SK-N-SH treated with all-trans-retinoic acid at 6 μM for 48 hours (cell line): ENCODE data around the gene LRCOL1.

Experiments
- ATAC-seq: fragments of 200-7000 bp; cut with Tn5 transposase; 3 replicates; pipeline ENCODE4 v1.9.1; 2020; ENCODE audit warnings: mild to moderate bottlenecking, moderate library complexity
- ARNTL ChIP-seq: fragments of 450-650 bp; formaldehyde crosslinking; IDR thresholded peaks from 2 replicates; pipeline ENCODE4 v1.5.0; 2020; ENCODE audit warnings: low read depth, mild to moderate bottlenecking, moderate library complexity, borderline replicate concordance
- BACH2 ChIP-seq: fragments of 250-450 bp; sonication (Bioruptor Pico); IDR thresholded peaks from 2 replicates; pipeline ENCODE4 v1.9.0; 2021; ENCODE audit warnings: mild to moderate bottlenecking, borderline replicate concordance
- CSDC2 ChIP-seq: fragments of 250-450 bp; sonication (Bioruptor Pico); IDR thresholded peaks from 2 replicates; pipeline ENCODE4 v1.5.0; 2020; ENCODE audit warnings: mild to moderate bottlenecking, moderate library complexity
- ESRRG ChIP-seq: fragments of 250-450 bp; sonication (Bioruptor Pico); IDR thresholded peaks from 2 replicates; pipeline ENCODE4 v1.6.1; 2021; ENCODE audit warnings: mild to moderate bottlenecking
- ISL1 ChIP-seq: fragments of 250-450 bp; sonication (Bioruptor Pico); IDR thresholded peaks from 2 replicates; pipeline ENCODE4 v2.1.2; 2022; ENCODE audit warnings: mild to moderate bottlenecking, moderate library complexity
- OSR1 ChIP-seq: fragments of 250-450 bp; sonication (Bioruptor Pico); IDR thresholded peaks from 2 replicates; pipeline ENCODE4 v1.8.0; 2022; ENCODE audit warnings: moderate library complexity, mild to moderate bottlenecking, inconsistent platforms
- RARB ChIP-seq: fragments of 250-450 bp; sonication (Bioruptor Pico); IDR thresholded peaks from 2 replicates; pipeline ENCODE4 v1.8.0; 2021; ENCODE audit warnings: mild to moderate bottlenecking, moderate library complexity
- SNAI2 ChIP-seq: fragments of 250-450 bp; sonication (Bioruptor Pico); IDR thresholded peaks from 2 replicates; pipeline ENCODE4 v1.5.0; 2020; ENCODE audit warnings: mild to moderate bottlenecking, moderate library complexity
- ZC3H10 ChIP-seq: fragments of 250-450 bp; sonication (Bioruptor Pico); IDR thresholded peaks from 2 replicates; pipeline ENCODE4 v1.5.1; 2021; ENCODE audit warnings: mild to moderate bottlenecking, moderate library complexity
- ZFP3 ChIP-seq: fragments of 250-450 bp; sonication (Bioruptor Pico); IDR thresholded peaks from 2 replicates; pipeline ENCODE4 v1.5.0; 2020; ENCODE audit warnings: mild to moderate bottlenecking, moderate library complexity
- ZFP30 ChIP-seq: fragments of 450-650 bp; formaldehyde crosslinking; IDR thresholded peaks from 2 replicates; pipeline ENCODE4 v1.5.0; 2022; ENCODE audit warnings: mild to moderate bottlenecking, moderate library complexity
- ZNF565 ChIP-seq: fragments of 450-650 bp; formaldehyde crosslinking; conservative IDR thresholded peaks from 2 replicates; pipeline ENCODE4 v1.5.0; 2020; ENCODE audit warnings: low read depth, mild to moderate bottlenecking, moderate library complexity
- ZNF70 ChIP-seq: fragments of 450-650 bp; formaldehyde crosslinking; IDR thresholded peaks from 2 replicates; pipeline ENCODE4 v1.5.0; 2020; ENCODE audit warnings: mild to moderate bottlenecking, moderate library complexity
- TF ChIP-seq, protein P1 (sequence below): fragments of 250-450 bp; sonication (Bioruptor Pico); IDR thresholded peaks from 2 replicates; pipeline ENCODE4 v1.5.0; 2020; ENCODE audit warnings: mild to moderate bottlenecking, moderate library complexity
- TF ChIP-seq, protein P2 (sequence below): fragments of 250-450 bp; sonication (Bioruptor Pico); IDR thresholded peaks from 2 replicates; pipeline ENCODE4 v1.8.0; 2020; ENCODE audit warnings: mild to moderate bottlenecking, moderate library complexity, borderline replicate concordance
- TF ChIP-seq, protein P3 (sequence below): fragments of 250-450 bp; sonication (Bioruptor Pico); IDR thresholded peaks from 2 replicates; pipeline ENCODE4 v1.8.0; 2021; ENCODE audit warnings: low read depth, mild to moderate bottlenecking, moderate library complexity, borderline replicate concordance
- TF ChIP-seq, protein P4 (sequence below): fragments of 250-450 bp; sonication (Bioruptor Pico); IDR thresholded peaks from 2 replicates; pipeline ENCODE4 v1.5.1; 2020; ENCODE audit warnings: low read depth, mild to moderate bottlenecking, moderate library complexity
- TF ChIP-seq, protein P5 (sequence below): fragments of 250-450 bp; sonication (Bioruptor Pico); IDR thresholded peaks from 2 replicates; pipeline ENCODE4 v1.5.1; 2021; ENCODE audit warnings: mild to moderate bottlenecking, moderate library complexity

LRCOL1 gene

DNA sequence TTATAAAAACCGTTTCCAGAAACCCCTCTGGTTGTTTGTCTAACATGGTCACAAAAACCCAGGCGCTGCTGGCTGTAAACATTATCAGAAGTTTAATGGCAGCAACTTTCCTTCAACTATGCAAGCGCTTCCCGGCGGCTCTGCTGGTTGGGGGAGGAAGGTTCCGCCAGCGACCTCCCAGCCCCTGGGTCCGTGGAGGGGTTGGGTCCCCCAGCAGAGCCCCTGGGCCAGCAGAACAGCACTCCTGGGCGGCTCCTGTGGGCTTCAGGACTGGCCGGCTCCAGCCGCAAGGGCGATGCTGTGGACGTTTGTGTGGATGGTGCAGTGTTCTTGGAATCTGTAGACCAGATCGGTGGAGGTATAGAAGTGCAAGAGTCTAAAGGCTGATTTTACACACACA is 26.0 kb downstream of the LRCOL1 start (continued):
- TF ChIP-seq ISL1 (no peak), CSDC2 (CRISPR knock-in tag) (no peak), ZNF70 (CRISPR knock-in tag) (no peak), SNAI2 (CRISPR knock-in tag) (no peak), ARNTL (CRISPR knock-in tag) (no peak), ESRRG (CRISPR knock-in tag) (no peak)
- TF ChIP-seq, all 23 proteins: peak for 0

DNA sequence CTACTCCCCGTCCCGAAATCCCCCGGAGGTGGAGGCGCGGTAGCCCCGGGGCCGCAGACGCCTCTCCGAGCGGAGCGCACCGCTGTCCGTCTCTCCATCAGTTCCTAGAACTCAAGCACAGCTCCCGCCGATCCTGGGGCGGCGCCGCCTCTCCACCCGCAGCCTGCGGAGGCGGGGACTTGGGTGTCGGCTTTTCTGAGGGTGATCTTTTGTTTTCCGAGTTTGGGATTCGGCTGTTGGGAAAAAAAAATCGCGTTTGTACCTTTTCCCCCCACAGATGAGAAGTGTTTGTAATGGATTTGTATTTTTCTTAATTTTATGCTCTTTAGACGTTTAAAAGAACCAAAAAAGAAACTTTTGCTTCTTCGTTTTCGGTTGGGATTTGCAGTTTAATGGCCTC is 26.6 kb downstream of the LRCOL1 start:
- TF ChIP-seq, protein P1, sequence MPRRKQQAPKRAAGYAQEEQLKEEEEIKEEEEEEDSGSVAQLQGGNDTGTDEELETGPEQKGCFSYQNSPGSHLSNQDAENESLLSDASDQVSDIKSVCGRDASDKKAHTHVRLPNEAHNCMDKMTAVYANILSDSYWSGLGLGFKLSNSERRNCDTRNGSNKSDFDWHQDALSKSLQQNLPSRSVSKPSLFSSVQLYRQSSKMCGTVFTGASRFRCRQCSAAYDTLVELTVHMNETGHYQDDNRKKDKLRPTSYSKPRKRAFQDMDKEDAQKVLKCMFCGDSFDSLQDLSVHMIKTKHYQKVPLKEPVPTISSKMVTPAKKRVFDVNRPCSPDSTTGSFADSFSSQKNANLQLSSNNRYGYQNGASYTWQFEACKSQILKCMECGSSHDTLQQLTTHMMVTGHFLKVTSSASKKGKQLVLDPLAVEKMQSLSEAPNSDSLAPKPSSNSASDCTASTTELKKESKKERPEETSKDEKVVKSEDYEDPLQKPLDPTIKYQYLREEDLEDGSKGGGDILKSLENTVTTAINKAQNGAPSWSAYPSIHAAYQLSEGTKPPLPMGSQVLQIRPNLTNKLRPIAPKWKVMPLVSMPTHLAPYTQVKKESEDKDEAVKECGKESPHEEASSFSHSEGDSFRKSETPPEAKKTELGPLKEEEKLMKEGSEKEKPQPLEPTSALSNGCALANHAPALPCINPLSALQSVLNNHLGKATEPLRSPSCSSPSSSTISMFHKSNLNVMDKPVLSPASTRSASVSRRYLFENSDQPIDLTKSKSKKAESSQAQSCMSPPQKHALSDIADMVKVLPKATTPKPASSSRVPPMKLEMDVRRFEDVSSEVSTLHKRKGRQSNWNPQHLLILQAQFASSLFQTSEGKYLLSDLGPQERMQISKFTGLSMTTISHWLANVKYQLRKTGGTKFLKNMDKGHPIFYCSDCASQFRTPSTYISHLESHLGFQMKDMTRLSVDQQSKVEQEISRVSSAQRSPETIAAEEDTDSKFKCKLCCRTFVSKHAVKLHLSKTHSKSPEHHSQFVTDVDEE (CRISPR knock-in tag), result no peak
- no peak for TF ChIP-seq ZC3H10 (CRISPR knock-in tag)
- TF ChIP-seq ESRRG (CRISPR knock-in tag), result no peak
- no peak for TF ChIP-seq ZFP30 (CRISPR knock-in tag)
- TF ChIP-seq, protein P2, sequence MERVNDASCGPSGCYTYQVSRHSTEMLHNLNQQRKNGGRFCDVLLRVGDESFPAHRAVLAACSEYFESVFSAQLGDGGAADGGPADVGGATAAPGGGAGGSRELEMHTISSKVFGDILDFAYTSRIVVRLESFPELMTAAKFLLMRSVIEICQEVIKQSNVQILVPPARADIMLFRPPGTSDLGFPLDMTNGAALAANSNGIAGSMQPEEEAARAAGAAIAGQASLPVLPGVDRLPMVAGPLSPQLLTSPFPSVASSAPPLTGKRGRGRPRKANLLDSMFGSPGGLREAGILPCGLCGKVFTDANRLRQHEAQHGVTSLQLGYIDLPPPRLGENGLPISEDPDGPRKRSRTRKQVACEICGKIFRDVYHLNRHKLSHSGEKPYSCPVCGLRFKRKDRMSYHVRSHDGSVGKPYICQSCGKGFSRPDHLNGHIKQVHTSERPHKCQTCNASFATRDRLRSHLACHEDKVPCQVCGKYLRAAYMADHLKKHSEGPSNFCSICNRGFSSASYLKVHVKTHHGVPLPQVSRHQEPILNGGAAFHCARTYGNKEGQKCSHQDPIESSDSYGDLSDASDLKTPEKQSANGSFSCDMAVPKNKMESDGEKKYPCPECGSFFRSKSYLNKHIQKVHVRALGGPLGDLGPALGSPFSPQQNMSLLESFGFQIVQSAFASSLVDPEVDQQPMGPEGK (CRISPR knock-in tag), result no peak
- TF ChIP-seq CSDC2 (CRISPR knock-in tag), result no peak
- TF ChIP-seq, protein P3, sequence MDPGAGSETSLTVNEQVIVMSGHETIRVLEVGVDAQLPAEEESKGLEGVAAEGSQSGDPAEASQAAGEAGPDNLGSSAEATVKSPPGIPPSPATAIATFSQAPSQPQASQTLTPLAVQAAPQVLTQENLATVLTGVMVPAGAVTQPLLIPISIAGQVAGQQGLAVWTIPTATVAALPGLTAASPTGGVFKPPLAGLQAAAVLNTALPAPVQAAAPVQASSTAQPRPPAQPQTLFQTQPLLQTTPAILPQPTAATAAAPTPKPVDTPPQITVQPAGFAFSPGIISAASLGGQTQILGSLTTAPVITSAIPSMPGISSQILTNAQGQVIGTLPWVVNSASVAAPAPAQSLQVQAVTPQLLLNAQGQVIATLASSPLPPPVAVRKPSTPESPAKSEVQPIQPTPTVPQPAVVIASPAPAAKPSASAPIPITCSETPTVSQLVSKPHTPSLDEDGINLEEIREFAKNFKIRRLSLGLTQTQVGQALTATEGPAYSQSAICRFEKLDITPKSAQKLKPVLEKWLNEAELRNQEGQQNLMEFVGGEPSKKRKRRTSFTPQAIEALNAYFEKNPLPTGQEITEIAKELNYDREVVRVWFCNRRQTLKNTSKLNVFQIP, result no peak
- TF ChIP-seq, protein P4, sequence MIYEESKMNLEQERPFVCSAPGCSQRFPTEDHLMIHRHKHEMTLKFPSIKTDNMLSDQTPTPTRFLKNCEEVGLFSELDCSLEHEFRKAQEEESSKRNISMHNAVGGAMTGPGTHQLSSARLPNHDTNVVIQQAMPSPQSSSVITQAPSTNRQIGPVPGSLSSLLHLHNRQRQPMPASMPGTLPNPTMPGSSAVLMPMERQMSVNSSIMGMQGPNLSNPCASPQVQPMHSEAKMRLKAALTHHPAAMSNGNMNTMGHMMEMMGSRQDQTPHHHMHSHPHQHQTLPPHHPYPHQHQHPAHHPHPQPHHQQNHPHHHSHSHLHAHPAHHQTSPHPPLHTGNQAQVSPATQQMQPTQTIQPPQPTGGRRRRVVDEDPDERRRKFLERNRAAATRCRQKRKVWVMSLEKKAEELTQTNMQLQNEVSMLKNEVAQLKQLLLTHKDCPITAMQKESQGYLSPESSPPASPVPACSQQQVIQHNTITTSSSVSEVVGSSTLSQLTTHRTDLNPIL (CRISPR knock-in tag), result no peak
- TF ChIP-seq ZFP3, result no peak
- no peak for TF ChIP-seq ARNTL (CRISPR knock-in tag)
- no peak for TF ChIP-seq SNAI2 (CRISPR knock-in tag)
- no peak for TF ChIP-seq RARB (CRISPR knock-in tag)
- TF ChIP-seq, all 23 proteins: peak for 0
- ATAC-seq, result no peak

DNA sequence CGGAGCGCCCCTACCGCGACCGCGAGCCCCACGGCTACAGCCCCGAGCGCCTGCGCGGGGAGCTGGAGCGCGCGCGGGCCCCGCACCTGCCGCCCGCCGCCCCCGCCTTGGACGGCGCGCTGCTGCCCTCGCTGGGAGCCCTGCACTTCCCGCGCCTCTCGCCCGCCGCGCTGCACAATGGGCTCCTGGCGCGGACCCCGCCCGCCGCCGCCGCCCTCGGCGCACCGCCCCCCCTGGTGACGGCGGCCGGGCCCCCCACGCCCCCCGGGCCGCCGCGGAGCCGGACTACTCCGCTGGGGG is 27.0 kb downstream of the LRCOL1 start:
- TF ChIP-seq ARNTL (CRISPR knock-in tag) (no peak), ZNF565 (CRISPR knock-in tag) (no peak), CSDC2 (CRISPR knock-in tag) (no peak), OSR1 (CRISPR knock-in tag) (no peak), ZFP3 (no peak), ESRRG (CRISPR knock-in tag) (no peak), BACH2 (CRISPR knock-in tag) (no peak)
- TF ChIP-seq, protein P2 (CRISPR knock-in tag), result no peak
- TF ChIP-seq, protein P3, result no peak
- TF ChIP-seq, protein P5, sequence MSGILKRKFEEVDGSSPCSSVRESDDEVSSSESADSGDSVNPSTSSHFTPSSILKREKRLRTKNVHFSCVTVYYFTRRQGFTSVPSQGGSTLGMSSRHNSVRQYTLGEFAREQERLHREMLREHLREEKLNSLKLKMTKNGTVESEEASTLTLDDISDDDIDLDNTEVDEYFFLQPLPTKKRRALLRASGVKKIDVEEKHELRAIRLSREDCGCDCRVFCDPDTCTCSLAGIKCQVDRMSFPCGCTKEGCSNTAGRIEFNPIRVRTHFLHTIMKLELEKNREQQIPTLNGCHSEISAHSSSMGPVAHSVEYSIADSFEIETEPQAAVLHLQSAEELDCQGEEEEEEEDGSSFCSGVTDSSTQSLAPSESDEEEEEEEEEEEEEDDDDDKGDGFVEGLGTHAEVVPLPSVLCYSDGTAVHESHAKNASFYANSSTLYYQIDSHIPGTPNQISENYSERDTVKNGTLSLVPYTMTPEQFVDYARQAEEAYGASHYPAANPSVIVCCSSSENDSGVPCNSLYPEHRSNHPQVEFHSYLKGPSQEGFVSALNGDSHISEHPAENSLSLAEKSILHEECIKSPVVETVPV (CRISPR knock-in tag), result no peak
- no peak for ATAC-seq
